ENCODE measurements around the gene RAB40AL.

DNA sequence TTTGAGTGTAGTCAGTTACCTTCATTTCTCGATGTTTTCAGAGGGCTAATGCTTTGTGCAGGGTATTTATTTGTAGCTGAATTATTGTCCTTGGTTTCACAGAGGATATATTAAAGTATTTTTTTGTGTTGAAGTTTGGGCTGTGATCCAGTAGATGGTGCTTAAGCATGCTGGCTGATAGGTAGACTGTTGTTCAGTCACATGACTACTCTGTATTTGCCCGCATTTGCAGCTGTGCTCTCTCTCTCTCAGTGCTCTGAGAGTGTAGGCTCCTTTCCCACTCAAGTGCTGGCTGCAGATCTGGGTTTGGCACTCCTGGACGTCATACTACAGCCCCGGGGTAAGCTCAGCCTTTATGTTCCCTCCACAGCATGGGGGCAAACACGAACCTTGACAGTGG lies 21.7 kb downstream of the RAB40AL start:
- TF ChIP-seq, protein P1, sequence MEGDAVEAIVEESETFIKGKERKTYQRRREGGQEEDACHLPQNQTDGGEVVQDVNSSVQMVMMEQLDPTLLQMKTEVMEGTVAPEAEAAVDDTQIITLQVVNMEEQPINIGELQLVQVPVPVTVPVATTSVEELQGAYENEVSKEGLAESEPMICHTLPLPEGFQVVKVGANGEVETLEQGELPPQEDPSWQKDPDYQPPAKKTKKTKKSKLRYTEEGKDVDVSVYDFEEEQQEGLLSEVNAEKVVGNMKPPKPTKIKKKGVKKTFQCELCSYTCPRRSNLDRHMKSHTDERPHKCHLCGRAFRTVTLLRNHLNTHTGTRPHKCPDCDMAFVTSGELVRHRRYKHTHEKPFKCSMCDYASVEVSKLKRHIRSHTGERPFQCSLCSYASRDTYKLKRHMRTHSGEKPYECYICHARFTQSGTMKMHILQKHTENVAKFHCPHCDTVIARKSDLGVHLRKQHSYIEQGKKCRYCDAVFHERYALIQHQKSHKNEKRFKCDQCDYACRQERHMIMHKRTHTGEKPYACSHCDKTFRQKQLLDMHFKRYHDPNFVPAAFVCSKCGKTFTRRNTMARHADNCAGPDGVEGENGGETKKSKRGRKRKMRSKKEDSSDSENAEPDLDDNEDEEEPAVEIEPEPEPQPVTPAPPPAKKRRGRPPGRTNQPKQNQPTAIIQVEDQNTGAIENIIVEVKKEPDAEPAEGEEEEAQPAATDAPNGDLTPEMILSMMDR (IDR thresholded peaks at IDR 0.05; ENCODE audit: low read depth, low read length, poor library complexity, severe bottlenecking): no peak
- TF ChIP-seq EZH2phosphoT487 (IDR thresholded peaks at IDR 0.05; ENCODE audit: borderline replicate concordance, low read length): no peak

All from DOHH2 (cell line).